RWPE1 (cell line): ENCODE measurements around the gene NAV3.

Experiments used
- CTCF ChIA-PET: fragments of 350-600 bp; sonication (Branson Sonifier 250); formaldehyde crosslinking; extraction: SDS; loops from one replicate; lab custom pipeline; 2021; lab: Yijun Ruan, JAX
- POLR2A ChIA-PET: fragments of 400-600 bp; formaldehyde crosslinking; extraction: SDS; loops from one replicate; lab custom pipeline; 2020; ENCODE audit warnings: antibody characterized with exemption; ENCODE audit not compliant: low non-redundant PET; lab: Yijun Ruan, JAX
- DNase-seq: peaks from one replicate; pipeline ENCODE4 v3.0.0; 2012; ENCODE audit warnings: low spot score
- H3K27ac ChIP-seq: fragments of 450-650 bp; 2 replicates; pipeline ENCODE4 v1.5.1; 2017
- TF ChIP-seq, protein P1 (sequence below): fragments of 450-650 bp; conservative IDR thresholded peaks from 2 replicates; pipeline ENCODE4 v1.5.1; 2017; ENCODE audit warnings: low read depth, mild to moderate bottlenecking

Gene NAV3

DNA sequence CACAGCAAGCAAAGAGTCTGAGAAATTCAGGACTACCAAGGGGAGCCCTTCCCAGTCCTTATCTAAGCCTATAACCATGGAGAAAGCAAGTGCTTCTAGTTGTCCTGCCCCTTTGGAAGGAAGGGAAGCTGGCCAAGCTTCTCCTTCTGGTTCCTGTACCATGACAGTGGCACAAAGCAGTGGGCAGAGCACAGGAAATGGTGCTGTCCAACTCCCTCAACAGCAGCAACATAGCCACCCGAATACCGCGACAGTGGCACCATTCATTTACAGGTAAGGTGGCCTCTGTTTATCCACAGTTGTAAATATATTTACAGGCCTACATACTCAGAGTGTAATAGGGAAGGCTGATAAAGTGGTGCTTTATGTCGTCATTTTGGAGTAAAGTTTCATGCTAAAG lies 176.5 kb downstream of the NAV3 start:
- TF ChIP-seq, protein P1, sequence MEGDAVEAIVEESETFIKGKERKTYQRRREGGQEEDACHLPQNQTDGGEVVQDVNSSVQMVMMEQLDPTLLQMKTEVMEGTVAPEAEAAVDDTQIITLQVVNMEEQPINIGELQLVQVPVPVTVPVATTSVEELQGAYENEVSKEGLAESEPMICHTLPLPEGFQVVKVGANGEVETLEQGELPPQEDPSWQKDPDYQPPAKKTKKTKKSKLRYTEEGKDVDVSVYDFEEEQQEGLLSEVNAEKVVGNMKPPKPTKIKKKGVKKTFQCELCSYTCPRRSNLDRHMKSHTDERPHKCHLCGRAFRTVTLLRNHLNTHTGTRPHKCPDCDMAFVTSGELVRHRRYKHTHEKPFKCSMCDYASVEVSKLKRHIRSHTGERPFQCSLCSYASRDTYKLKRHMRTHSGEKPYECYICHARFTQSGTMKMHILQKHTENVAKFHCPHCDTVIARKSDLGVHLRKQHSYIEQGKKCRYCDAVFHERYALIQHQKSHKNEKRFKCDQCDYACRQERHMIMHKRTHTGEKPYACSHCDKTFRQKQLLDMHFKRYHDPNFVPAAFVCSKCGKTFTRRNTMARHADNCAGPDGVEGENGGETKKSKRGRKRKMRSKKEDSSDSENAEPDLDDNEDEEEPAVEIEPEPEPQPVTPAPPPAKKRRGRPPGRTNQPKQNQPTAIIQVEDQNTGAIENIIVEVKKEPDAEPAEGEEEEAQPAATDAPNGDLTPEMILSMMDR, result no peak
- ChIA-PET POLR2A (interaction anchor here (0.6 kb wide), 1 partner anchor 33 kb away, joined by 3 read pairs; no protein-coding TSS in a partner anchor), CTCF (interaction anchor here (0.6 to 0.7 kb wide), 2 partner anchors 21 to 70 kb away, joined by 3 read pairs; no protein-coding TSS in a partner anchor)
- no peak for DNase-seq
- H3K27ac ChIP-seq, result no peak overlapping the region

DNA sequence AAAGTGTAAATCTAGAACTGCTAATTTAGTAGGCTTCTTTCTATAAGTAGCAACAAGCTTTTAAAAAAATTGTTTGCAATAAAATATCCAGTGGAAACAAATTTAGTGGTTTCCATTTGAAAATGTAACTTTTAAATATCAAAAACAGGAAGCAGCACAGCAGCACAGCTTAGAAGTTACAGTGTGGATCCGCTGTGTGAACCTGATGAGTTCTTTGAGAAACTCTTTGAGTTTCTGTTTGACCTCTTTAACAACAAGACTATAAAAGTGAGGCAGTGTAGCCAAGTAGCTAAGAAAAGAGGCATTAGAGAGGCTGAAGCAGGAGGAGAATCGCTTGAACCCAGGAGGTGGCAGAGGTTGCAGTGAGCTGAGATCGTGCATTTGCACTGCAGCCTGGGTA lies 178.3 kb downstream of the NAV3 start:
- DNase-seq, result no peak
- ChIA-PET POLR2A (no interaction called here), CTCF (interaction anchor here (0.6 to 0.7 kb wide), 4 partner anchors 31 to 793 kb away, joined by 3 to 7 read pairs (median 3); no protein-coding TSS in a partner anchor)
- TF ChIP-seq, protein P1, result no peak
- H3K27ac ChIP-seq, result no peak overlapping the region

DNA sequence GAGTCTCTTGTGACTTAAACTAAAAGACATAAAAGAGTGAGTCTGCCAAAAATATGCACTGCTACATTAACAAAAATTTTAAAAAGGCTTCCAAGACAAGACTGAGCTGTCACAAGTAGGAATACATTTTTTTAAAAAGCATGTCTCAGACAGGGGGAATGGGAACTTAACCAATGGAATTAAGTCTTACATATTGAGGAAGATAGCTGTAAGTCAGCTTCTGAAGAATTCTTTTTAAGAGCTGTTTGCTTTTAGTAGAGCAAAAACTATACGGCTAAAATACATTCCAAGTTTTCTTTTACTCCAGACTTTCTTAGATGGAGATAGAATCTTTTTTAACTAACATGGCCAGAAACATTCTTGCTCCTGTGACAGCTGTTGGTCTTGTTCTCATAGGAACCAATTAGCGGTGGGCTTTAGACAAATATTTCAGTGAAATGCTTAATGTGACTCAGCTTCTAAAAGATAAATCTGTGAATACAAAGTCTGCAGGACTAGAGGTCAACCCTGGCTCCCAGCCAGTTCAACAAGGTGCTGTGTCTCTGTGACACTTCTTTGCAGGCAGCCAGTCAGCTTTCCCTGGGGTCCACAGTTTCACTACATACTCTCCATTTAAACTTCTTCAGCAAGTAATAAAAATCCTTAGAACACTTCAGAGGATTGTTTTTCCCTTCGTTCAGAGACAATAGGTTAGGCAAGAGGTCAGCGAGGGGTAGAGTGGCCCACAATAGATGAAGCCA lies 187.6 kb downstream of the NAV3 start:
- ChIA-PET CTCF (interaction anchor here (0.6 to 0.7 kb wide), 2 partner anchors 101 to 113 kb away, joined by 3 read pairs; no protein-coding TSS in a partner anchor), POLR2A (no interaction called here)
- DNase-seq, result no peak
- H3K27ac ChIP-seq, result no peak overlapping the region
- TF ChIP-seq, protein P1, result no peak

DNA sequence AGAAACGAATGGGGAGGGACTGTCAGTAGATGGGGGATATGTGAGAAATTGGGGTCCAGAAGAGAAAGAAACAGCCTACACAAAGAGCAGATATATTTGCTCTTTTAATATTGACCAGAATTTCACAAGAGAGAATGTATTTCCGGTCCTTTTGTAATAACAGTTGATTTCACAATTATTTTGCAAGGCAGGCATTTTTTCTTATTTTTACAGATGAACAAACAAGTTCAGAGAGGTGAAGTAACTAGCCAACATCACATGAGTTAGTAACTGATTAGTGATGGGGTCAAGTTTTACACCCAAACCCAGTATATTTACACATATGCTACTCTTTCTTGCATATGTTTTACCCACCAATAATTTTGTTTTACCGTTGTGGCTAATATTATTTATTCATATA lies 188.2 kb downstream of the NAV3 start:
- no peak overlapping the region for H3K27ac ChIP-seq
- TF ChIP-seq, protein P1, result no peak
- ChIA-PET CTCF (interaction anchor here (0.6 kb wide), 1 partner anchor 113 kb away, joined by 3 read pairs; no protein-coding TSS in a partner anchor), POLR2A (no interaction called here)
- no peak for DNase-seq

DNA sequence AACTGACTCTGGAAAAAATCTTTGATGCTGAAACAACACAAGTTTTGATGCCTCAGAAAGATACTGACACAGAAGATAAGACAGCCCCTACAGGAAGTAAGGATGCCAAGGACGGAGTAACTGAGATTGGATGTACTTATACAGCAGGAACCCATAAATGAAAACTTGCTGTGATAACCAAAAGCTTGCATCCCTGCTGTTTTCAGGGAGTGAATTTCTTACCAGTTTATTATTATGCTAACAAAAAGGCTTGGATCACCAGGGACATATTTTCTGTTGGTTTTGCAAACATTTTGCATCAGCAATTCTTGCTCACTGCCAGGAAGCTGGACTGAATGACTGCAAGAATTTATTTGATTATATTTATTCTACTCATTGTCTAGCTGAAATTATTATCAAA lies 197.7 kb downstream of the NAV3 start:
- H3K27ac ChIP-seq, result no peak overlapping the region
- no peak for DNase-seq
- TF ChIP-seq, protein P1, result no peak
- CTCF ChIA-PET, result interaction anchor here (0.6 kb wide), 2 partner anchors 21 to 404 kb away, joined by 3 read pairs; no protein-coding TSS in a partner anchor
- POLR2A ChIA-PET, result no interaction called here

DNA sequence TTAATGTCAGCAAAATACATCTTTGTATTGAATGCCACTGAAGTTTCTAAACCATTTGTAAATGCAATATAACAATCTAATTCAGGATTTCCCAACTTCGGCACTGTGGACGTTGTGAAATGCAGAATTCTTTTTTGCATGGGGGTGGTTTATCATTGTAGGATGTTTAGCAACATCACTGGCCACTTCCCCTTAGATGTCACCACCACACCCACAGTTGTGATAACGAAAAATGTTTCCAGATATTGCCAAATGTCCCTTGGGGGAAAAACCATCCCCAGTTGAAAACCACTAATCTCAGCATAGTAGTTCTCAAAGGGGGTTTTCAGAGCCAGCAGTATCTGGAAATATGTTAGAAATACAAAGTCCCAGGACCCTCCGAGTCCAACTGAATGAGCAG lies 203.3 kb downstream of the NAV3 start:
- POLR2A ChIA-PET, result no interaction called here
- CTCF ChIA-PET, result no interaction called here
- TF ChIP-seq, protein P1, result no peak
- H3K27ac ChIP-seq, result no peak overlapping the region
- DNase-seq, result no peak
